Esophagus muscularis mucosa (tissue), 3 donors: ENCODE measurements around the gene GPSM1.

Experiments
- EP300 ChIP-seq: sonication (generic); formaldehyde crosslinking; IDR thresholded peaks from one replicate; pipeline ENCODE4 v1.6.1; 2017; ENCODE audit warnings: antibody characterized with exemption
- TF ChIP-seq, protein P1 (sequence below), 3 experiments: fragments of 200-600 bp in 2 of 3; fragments of 450-650 bp in 1 of 3; sonication (generic) in 2 of 3; IDR thresholded peaks; one replicate each; pipeline ENCODE4 v1.5.1; 2017 to 2019; ENCODE audit warnings: antibody characterized with exemption in 3 of 3, mild to moderate bottlenecking in 2 of 3, moderate library complexity in 1 of 3

DNA sequence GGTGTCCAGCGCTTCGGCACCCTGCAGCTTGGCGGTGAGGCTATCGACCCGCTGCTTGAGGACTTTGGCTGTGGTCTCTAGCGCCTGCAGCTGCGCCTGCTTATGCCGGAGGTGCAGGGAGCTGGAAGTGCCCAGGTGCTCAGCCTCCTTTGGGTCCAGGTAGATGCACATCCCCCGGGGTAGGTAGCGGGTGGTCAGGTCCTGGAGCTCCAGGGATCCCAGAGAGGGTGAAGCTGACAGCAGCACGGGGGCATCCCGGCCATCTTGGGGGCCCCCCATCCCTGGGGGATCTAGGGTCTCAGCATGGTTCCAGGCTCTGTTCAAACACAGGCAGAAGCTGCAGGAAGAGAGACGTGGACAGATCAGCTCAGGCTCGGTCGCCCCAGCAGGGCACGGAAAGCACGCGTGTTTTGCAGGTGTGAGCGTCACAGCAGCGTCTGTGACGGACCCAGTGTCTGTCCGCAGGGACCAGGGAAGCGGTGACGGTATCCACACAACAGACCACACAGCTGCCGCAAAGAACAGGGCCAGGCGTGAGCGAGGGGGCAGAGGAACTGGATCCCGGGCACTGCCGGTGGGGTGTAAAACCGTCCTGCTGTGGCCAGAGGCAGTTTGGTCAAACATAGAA, 40.9 kb upstream of the GPSM1 start:
- TF ChIP-seq, protein P1, sequence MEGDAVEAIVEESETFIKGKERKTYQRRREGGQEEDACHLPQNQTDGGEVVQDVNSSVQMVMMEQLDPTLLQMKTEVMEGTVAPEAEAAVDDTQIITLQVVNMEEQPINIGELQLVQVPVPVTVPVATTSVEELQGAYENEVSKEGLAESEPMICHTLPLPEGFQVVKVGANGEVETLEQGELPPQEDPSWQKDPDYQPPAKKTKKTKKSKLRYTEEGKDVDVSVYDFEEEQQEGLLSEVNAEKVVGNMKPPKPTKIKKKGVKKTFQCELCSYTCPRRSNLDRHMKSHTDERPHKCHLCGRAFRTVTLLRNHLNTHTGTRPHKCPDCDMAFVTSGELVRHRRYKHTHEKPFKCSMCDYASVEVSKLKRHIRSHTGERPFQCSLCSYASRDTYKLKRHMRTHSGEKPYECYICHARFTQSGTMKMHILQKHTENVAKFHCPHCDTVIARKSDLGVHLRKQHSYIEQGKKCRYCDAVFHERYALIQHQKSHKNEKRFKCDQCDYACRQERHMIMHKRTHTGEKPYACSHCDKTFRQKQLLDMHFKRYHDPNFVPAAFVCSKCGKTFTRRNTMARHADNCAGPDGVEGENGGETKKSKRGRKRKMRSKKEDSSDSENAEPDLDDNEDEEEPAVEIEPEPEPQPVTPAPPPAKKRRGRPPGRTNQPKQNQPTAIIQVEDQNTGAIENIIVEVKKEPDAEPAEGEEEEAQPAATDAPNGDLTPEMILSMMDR (IDR thresholded peaks at IDR 0.05) = no peak
- TF ChIP-seq EP300 = no peak
